ENCODE data around the gene TIPIN. TPM values are rescaled to one million over a fixed set of nuclear protein-coding genes. Genes with fewer than 3 reads are reported as not detected.
A peak's percentile ranks its signal among the peaks of the same experiment; 100 is the strongest.
"Not testable (repeated sequence)": the region's sequence is repeated elsewhere in the genome, so short reads cannot be mapped to it uniquely, and the experiment has no call there.

TIPIN gene
- polyA plus RNA-seq, 1 donor, result 12.0 TPM

DNA sequence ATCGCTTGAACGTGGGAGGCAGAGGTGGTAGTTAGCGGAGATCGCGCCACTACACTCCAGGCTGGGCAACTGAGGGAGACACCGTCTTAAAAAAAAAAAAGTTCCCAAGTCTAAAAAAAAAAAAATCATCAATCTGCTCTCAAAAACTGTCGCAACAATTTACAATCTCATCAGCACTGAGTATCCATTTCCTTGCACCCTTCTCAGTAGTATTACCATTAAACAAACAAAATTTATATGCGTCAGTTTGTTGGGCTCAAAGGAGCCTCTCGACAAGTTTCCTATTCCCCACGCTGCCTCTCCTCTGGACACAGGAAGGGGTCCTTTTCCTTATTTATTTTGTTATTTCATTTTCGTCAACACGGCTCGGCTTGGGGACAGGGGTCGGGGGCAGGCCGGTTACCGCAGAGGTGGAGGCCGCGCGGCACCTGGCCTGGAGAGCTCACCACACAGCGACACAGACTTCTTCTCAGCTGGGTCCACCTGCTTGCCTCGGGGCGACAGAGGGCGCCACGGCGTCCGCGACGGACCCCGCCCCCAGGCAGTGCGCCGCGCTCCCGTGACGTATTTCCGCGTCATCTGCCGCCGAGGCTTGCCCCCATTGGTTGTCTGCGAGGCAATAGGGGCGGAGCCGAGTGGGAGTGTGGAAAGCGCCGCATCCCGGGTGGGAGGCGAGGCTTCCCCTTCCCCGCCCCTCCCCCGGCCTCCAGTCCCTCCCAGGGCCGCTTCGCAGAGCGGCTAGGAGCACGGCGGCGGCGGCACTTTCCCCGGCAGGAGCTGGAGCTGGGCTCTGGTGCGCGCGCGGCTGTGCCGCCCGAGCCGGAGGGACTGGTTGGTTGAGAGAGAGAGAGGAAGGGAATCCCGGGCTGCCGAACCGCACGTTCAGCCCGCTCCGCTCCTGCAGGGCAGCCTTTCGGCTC is 30.0 kb upstream of the TIPIN start, which contains the start of gene MAP2K1:
TSS of gene MAP2K1 (plus strand) at position 709 of the 920 bp plus-strand sequence. CDS start 436 bp downstream, outside the sequence.
- DNase-seq (ENCODE audit: low read depth), result peak; percentile 95

GRCh38 chr15:66381376-66381775 is 24.9 kb upstream of the TIPIN start:
- not testable (repeated sequence) for DNase-seq (ENCODE audit: low read depth)

DNA sequence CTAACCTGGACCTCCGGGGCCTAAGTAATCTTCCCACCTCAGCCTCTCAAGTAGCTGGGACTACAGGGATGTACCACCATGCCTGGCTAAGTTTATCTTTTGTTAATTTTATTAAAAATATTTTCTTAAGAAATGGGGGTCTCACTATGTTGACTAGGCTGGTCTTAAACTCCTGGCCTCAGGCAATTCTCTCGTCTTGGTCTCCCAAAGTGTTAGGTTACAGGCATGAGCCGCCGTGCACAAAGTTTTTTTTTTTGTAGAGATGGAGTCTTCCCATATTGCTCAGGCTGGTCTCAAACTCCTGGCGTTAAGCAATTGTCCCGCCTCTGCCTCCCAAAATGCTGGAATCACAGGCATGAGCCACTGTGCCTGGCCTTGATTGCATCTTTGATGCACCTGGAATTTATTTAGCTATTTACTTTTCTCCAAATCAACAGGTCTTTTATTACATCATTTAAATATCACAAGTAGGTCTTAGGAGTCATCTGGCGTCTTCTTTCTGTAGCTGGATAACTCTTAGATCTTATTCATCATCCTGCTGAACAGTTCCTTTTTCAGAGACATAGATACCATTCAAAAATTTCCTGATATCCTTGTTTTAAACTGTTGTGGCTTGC is 22.4 kb upstream of the TIPIN start:
- DNase-seq (ENCODE audit: low read depth), result no peak

DNA sequence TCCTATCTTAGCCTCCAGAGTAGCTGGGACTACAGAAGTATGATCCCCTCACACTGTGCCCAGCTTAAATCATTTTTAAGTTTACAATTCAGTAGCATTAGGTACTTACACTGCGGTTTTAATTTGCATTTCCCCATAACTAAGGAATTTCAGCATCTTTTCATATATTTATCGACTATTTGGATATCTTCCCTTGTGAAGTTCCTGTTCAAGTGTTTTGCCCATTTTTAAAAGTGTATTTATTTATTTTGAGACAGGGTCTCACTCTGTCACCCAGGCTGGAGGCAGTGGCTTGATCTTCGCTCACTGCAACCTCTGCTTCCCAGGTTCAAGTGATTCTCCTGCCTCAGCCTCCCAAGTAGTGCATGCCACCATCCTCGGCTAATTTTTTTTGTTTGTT is 17.7 kb upstream of the TIPIN start:
- DNase-seq (ENCODE audit: low read depth), result no peak

- DNase-seq (ENCODE audit: low read depth), result no peak
Measured at GRCh38 chr15:66369773-66370651, 13.5 kb upstream of the TIPIN start.

DNA sequence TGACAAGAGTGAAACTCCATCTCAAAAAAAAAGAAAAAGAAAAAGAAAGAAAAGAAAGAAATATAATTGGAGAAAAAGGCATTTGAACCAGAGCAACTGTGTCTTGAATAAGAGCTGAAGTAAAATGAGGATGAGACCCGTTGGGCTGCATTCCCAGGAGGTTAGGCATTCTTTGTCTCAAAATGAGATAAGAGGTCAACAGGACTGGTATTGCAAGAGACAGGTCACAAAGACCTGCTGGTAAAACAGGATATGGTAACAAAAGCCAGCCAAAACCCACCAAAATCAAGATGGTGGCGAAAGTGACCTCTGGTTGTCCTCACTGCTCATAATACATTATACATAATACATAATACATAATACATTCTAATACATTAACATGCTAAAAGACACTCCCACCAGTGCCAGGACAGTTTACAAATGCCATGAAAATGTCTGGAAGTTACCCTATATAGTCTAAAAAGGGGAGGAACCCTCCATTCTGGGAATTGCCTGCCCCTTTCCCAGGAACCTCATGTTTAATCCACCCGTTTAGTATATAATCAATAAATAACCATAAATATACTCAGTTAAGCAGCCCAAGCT is 8.6 kb upstream of the TIPIN start:
- no peak for DNase-seq (ENCODE audit: low read depth)

GRCh38 chr15:66362776-66363175 is 6.3 kb upstream of the TIPIN start:
- no peak for DNase-seq (ENCODE audit: low read depth)

DNA sequence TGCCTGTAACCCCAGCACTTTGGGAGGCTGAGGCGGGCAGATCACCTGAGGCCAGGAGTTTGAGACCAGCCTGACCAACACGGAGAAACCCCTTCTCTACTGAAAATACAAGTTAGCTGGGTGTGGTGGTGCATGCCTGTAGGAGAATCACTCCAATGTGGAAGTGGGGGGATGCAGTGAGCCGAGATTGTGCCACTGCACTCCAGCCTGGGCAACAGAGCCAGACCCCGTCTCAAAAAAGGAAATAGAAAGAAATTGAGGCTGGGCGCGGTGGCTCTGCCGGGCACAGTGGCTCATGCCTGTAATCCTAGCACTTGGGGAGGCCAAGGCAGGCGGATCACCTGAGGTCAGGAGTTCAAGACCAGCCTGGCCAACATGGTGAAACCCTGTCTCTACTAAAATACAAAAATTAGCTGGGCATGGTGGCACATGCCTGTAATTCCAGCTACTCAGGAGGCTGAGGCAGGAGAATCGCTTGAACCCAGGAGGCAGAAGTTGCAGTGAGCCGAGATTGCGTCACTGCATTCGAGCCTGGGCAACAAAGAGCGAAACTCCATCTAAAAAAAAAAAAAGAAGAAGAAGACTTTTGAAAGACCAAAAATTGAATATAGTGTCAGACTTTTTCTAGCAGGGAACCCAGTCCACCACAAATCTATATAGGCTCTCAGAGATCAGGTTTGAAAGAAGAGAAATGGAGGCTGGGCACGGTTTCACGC is 5.4 kb upstream of the TIPIN start:
- not testable (repeated sequence) for DNase-seq (ENCODE audit: low read depth)

GRCh38 chr15:66359740-66360139 is 3.3 kb upstream of the TIPIN start:
- DNase-seq (ENCODE audit: low read depth), result no peak

GRCh38 chr15:66356077-66356358 is 467 bp downstream of the TIPIN start:
- no peak for DNase-seq (ENCODE audit: low read depth)

DNA sequence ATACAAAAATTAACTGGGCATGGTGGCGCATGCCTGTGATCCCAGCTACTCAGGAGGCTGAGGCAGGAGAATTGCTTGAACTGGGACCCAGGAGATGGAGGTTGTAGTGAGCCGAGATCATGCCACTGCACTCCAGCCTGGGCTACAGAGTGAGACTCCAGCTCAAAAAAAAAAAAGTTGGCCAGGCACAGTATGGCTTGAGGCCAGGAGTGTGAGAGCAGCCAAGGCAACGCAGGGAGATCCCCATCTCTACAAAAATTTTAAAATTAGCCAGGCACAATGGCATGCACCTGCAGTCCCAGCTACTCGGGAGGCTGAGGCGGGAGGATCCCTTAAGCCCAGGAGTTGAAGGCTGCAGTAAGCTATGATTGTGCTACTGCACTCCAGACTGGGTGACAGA is 8.0 kb downstream of the TIPIN start:
- not testable (repeated sequence) for DNase-seq (ENCODE audit: low read depth)

DNA sequence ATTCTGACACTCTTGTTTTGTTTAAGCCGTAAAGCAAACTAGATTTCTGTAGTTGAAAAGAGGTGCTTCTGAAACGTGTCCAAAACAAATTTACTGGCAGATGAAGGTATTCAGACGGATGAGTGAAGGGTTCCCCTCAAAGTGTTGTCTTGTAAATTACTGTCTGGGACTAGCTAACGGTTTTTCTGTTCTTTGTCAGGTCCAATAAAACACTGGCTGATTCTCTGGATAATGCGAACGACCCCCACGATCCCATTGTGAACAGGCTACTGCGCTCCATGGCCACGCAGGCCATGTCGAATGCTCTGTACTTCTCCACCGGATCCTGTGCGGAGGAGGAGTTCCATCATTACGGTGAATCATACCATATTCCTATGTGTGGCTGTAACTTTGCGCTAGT is 27.7 kb downstream of the TIPIN start:
- DNase-seq (ENCODE audit: low read depth), result no peak

GRCh38 chr15:66327736-66328135 is 28.7 kb downstream of the TIPIN start:
- DNase-seq (ENCODE audit: low read depth), result no peak

DNA sequence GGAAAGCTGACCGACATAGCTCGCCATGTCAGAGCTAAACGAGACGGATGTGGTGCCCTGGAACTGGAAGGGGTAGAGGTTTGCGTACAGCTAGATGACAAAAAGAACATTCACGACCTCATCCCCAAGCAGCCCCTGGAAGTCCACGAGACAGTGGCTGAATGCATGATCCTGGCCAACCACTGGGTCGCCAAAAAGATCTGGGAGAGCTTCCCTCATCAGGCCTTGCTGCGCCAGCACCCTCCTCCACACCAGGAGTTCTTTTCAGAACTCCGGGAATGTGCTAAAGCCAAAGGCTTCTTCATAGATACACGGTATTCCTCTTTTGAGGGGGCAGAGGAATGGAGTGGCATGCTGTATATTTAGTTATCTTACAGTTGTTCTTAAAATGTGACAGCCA is 30.4 kb downstream of the TIPIN start:
- DNase-seq (ENCODE audit: low read depth), result no peak

DNA sequence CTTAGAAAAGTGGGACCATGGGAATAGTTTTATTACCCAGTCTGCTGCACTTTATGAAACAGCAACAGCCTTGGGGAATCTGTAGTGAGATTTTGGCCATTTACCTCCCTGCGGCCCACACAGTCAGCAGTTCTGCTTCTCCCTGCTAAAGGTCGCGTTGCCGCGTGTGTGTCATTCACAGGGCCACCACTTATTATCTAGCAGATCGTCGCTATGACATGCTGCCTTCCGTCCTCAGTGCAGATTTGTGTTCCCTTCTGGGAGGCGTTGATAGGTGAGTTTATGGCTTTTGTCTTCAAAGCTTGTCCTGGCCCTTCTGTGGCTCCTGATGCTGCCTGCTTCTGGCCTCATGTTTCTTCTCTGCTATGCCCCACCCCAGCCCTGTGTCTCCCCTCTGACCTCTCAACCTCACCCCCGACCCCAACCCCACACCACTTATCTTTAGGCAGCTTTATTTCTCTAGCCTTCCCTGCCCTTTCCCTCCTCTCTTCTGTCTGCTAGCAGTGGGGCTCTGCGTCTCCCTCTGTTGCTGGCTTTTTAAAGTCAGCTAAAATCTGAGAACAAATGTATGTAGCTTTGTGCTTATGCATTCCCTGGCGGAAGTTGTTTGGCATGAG is 33.1 kb downstream of the TIPIN start:
- DNase-seq (ENCODE audit: low read depth), result no peak

GRCh38 chr15:66312144-66312543 is 44.3 kb downstream of the TIPIN start:
- no peak for DNase-seq (ENCODE audit: low read depth)

- DNase-seq (ENCODE audit: low read depth), result no peak
Measured at GRCh38 chr15:66310786-66311185, 45.7 kb downstream of the TIPIN start.

GRCh38 chr15:66309828-66310227 is 46.7 kb downstream of the TIPIN start:
- no peak for DNase-seq (ENCODE audit: low read depth)

- no peak for DNase-seq (ENCODE audit: low read depth)
Measured at GRCh38 chr15:66308531-66308930, 48.0 kb downstream of the TIPIN start.

GRCh38 chr15:66306381-66306780 is 50.1 kb downstream of the TIPIN start:
- DNase-seq (ENCODE audit: low read depth), result no peak

DNA sequence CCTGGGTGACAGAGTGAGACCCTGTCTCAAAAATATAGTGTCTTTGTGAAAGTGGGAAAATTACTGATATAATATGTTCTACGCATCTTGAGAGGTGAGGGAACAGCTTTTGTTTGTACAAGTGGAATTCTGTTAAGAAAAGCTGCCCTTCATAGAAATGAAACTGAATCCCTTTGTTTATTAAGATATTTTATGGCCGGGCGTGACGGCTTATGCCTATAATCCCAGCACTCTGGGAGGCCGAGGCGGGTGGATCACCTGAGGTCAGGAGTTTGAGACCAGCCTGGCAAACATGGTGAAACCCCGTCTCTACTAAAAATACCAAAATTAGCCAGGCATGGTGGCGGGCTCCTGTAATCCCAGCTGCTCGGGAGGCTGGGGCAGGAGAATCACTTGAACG is 52.1 kb downstream of the TIPIN start:
- not testable (repeated sequence) for DNase-seq (ENCODE audit: low read depth)
